Amniotic epithelial cell (primary cell): ENCODE results near the gene GLRX3.

Experiments used
- DNase-seq: peaks from one replicate; pipeline ENCODE4 v3.0.0-alpha.2; 2010; ENCODE audit warnings: low read depth

Gene GLRX3

DNA sequence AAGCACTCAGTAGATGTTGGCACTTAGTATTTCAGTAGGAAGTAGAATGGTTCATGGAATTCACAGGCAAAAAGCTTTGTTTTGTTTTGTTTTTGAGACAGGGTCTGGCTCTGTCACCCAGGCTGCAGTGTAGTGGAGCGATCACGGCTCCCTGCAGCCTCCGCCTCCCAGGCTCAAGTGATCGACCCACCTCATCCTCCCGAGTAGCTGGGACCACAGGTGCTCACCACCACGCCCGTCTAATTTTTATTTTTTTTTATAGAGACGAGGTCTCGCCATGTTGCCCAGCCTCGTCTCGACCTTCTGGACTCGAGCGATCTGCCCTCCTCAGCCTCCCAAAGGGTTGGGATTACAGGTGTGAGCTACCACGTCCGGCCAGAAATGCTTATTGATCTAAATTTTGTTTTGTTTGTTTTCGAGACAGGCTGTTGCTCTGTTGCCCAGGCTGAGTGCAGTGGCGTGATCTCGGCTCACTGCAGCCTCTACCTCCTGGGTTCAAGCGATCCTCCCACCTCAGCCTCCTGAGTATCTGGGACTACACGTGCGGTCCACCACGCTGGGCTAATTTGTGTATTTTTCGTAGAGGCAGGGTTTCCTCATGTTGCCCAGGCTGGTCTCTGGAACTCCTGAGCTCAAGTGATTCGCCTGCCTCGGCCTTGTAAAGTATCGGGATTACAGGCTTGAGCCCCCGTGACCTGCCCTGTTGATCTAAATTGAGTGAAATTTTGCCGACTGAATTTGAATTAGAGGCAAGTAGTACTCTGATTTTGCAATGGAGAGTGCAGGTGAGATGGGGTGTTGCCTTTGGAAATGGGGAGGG is 1.7 kb downstream of the GLRX3 start:
- no peak for DNase-seq

DNA sequence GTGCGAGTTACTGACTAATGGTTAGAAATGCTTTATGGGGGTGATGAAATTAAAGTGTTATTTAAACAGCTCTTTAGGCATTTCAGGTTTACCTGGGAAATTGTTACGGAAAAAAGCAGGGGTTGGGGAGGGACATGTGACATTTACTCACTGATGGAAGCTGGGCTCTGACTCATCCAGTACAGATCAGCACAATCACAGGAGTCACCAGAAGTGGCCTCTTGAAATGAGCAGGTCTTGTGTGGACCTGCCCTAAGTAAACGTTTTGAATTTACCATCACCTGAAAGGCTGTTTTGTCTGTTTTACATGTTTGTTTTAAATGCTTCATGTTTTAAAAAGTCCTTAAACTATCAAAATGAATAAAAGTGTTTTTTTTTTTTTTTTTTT is 2.3 kb downstream of the GLRX3 start:
- peak; percentile 45 for DNase-seq

DNA sequence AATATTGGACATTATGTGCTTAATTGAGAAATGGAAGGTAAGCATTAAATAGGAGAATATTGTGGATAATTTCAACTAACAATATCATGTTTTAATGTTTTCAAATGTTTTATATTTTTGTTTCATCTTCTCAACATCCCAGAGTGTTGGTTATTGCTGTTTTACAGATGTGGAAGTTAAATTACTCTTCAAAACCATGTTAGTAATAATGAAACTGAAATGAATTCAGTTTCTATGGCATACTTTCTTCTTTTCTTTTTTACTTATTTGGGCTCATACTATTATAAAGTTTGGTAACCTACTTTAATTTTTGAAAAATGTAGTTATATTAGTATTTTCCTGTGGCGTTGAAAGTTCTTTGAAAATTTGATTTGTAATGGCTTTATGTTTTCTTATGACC is 4.2 kb downstream of the GLRX3 start:
- no peak for DNase-seq

DNA sequence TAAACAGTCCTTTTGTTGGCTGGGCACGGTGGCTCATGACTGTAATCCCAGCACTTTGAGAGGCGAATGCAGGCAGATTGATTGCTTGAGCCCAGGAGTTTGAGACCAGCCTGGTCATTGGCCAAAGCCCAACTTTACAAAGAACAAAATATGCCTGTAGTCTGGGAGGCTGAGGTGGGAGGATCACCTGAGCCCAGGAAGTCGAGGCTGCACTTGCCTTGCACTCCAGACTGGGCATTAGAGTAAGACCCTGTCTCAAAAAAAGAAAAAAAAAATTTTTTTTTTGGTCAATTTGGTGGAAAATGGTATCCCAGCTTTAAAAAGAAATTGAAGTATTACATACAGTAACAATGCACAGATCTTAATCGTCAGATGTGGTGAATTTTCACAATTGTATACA is 4.8 kb downstream of the GLRX3 start:
- DNase-seq: no peak

DNA sequence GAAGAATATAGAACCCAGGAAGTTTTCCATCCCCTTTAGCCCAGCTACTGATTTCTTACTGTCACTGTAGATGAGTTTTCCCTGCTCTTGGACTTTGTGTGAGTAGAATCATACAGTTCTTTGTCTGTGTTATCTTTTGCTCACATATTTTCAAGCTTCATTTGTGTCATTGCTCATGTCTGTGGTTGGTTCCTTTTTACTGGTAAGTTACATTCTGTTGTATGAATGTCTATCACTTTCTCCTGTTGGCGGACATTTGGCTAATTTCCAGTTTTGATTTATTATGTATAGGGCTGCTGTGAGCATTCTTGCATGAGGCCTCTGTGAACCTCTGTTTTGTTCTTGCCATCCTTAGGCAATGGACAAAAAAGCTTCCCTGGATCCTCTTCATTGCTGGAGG is 5.3 kb downstream of the GLRX3 start:
- peak; percentile 74 for DNase-seq

DNA sequence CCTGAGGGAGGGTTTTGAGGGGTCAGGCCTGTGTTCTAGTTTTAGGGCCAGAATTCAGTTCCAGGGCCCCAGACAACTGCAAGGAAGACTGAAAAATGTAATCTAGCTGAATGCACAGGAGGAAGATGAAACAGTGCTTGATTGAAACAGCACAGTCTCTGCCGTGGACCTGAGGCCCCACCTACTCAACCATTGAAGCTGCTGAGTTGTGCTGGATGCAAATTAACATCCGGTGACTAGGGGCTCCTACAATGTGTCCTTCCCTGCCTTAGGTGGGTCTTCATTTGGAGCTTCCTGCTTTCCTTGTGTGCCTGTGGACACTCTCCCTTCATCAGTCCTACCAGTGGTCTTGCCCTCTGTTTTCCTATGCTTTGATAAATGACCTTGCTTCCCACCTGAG is 5.7 kb downstream of the GLRX3 start:
- no peak for DNase-seq

DNA sequence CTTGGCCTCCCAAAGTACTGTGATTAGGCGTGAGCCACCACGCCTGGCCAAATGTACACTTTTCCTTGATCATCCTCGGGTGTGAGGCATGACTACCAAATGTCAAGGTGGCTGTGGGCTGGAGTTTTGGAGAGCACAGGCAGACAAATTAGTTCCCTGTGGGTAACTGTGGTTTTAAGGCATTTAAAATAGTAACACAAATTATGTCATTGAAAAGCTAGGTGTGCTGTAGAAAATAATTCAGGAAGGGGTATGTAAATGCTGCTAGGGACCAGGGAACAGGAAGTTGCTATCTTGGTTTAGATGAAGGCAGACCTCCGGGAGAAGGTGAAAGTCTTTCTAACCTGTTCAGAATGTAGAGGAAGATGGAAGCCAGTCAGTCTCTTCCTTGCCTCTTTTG is 9.9 kb downstream of the GLRX3 start:
- no peak for DNase-seq

DNA sequence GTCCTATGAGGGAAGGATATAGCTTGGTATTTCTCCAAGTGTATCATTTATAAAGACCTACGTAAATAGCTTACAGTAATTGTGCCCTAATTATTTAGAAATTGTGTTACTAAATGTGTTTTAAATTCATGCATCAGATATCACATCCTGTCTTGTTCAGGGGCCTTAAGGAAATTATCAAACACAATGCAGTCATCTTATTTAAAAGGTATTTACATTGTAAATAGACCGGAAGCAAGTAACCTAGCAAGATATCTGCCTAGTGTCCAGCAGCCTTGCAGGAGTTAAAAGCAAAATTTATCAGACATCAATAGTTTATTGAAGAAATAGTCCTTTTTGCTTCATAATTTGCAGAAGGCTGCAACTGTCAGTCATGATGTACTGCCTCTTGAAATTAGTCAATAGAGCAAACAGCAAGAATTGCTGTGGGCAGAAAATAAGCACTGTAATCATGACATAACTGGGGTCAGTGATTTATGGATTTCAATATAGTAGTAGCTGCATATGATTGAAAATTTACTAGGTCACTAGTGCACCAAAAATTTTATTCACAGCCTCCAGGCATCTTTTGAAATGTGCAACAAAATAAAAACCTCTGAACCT is 23.1 kb downstream of the GLRX3 start:
- DNase-seq: no peak

DNA sequence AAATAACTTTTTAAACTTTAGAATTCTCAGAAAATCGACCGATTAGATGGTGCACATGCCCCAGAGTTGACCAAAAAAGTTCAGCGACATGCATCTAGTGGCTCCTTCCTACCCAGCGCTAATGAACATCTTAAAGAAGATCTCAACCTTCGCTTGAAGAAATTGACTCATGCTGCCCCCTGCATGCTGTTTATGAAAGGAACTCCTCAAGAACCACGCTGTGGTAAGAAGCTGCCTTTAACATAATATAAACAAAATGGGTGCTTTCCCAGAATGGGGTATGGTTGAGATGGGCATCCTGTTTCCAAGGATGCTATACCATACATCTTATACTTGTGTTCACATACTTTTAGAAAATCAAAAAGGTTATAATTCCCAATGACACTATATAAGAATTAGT is 24.6 kb downstream of the GLRX3 start:
- DNase-seq: peak; percentile 37

DNA sequence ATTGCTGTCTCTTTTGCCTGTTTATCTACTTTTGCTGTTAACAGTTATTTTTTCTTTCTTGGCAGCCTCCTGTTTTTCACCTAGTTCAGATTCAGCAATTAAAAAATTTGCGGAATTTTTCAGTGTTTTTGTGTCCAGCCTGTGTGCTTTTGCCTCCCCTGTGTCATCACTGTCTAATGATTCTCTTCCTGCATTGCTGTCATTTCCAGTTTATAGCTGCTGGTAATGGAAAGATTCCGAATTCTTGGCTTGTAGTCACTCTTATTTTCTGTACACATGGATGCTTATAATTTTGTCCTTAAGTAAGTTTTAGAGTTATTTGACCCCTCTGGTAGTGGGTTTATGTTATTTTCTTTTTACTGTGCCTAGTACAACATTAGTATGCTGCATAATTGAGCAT is 25.1 kb downstream of the GLRX3 start:
- no peak for DNase-seq

DNA sequence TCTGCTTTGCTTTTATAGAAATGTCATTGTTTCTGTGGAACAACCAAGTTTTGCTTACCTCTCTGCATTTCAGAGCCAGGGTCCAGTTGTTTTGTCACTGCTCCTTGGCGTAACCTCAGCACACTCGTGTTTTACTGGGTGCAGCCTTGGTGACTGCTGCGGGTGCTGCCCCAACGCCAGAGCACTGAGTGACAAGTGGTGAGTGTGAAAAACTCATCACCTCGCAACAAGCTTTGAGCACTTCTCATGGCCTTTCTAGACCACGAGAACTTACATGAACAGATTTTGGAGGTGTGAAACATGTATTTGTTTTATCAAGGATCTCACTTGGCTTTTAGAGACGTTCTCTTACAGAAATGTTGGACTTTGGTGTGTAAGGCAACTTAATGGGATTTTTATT is 31.0 kb downstream of the GLRX3 start:
- no peak for DNase-seq

DNA sequence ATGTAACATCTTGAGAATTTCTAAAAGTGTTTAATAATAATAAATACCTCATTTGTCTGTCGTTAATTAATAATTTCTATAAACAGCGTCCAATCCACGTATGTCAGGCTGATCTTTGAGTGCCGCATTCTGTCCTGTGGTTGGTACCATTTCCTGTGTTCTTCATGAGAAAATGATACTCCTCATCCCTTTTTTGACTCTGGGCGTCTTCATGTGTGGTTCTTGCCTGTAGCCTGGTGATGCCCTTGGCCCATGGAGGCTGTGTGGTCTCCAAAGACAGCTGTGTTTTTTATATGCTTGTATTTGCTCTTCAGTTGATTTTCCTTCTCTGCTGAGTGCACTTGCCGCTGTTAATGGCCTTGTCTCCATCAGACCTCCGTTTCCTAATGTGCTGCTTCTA is 31.5 kb downstream of the GLRX3 start:
- DNase-seq: no peak

DNA sequence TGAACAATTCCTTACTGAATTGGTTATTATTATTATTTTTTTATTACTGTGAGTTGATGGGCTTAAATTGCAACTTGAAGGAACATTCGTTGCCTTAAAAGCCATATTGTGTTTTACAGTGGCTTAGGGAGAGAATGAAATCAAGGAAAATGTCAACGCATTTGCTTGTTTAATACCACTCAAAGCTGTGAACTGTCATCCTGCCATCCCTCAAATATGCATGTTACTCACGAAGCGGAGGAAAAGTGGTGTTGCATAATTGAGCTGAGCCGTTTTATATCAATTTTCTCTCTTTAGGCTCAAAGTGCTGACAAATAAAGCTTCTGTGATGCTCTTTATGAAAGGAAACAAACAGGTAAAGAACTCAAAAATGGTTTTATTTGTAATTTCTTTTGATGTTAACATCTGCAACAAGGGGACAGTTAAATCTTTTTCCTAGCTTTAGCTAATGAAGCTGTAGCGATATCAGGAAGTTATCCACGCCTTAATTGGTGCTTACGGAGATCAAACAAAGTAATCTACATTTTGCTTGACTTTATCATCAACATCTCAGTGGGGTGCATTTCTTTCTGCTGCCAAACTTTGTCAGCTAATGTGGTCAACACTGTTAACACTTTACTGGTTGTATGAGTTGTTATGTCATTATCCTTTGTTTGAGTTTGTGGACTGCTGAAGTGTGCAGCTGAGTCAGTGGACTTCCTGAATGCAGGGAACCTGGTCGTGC is 33.1 kb downstream of the GLRX3 start:
- DNase-seq: peak; percentile 56

DNA sequence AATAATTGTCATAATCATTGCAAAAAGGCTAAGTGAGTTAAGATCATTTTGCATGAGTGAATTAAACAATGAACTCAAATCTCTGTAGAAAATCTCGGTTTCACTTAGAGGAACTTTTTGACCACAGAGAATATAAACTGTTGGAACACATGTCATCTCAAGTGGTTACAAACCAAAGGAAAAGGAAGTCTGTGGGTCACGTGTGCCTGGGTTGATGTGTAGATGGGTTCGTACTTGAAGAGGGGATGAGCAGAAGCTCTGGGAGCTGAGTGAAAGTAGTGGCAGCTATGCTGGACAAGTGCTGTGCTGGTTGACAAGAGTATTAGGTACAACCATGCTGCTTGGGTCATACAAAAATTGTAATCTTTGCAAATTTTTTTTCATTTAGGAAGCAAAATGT is 35.0 kb downstream of the GLRX3 start:
- DNase-seq: no peak

DNA sequence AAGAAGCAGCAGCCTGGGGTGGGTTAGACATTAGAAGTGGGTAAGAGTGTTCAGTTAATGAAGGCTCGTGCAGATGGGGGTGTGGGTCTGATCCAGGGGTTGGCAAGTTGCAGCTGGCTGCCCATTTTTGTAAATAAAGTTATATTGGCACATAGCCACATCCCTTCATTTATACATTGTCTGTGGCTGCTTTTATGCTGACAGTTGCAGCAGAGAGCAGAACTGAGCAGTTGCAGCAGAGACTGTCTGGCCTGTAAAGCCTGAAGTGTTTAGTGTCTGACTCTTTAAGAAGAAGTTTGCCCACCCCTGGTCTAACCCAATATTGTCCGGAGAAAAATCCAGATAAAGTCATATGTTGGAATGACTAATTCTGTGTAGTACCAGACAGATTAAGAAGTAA is 38.1 kb downstream of the GLRX3 start:
- DNase-seq: peak; percentile 5

DNA sequence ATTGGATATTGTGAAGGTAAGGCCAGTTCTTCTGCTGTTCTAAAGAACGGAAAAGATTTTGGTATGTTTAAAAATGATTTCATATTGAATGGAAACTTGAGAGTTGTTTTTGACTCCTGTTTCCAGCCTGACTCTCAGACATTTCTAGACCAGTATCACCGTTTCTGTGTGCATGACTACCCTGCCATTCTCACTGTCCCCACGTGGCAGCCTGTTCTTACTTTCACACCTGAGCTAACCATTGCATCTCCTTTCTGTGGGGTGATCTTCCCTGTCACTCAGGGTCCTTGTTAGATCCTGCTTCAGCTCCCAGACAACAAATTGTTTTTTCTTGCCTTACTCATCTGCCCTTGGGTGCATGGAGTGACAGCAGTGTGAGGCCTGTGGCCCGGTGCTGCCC is 38.9 kb downstream of the GLRX3 start:
- no peak for DNase-seq

DNA sequence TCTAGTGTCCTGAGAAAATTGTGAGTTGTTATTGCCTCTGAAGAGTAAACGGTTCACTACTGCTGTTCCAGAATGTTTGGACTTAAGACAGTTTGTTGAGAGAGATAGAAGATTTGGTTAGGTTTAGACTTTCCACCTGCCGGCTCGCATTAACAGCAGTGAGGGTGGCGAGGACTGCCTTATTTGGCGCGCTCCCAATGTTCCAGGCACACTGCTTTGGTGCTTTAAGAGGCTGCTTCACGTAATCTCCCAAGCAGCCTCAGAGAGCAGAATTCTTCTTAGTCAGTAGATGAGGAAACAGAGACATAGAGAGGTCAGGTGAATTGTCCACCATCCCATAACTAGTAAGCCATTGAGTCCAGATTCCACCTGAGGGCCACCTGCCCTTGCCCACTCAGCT is 41.1 kb downstream of the GLRX3 start:
- no peak for DNase-seq

DNA sequence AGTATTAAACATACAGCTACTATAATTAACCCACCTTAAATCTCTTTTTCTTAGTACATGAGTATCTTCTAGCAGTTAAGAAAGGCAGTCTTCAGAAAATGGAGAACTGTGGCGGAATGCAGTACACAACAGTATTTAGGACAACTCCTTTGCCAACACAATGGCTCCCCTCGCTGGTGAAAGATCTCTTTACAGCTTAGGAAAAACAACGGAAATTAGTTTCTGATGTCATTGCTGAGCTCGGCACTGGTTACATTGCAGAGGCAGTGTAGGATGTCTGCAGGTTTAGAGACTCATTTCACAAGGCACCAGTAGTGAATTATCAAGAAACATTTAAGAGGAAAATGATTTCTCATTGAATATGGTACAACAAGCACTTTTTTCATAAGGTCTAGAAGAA is 43.4 kb downstream of the GLRX3 start:
- peak; percentile 80 for DNase-seq

DNA sequence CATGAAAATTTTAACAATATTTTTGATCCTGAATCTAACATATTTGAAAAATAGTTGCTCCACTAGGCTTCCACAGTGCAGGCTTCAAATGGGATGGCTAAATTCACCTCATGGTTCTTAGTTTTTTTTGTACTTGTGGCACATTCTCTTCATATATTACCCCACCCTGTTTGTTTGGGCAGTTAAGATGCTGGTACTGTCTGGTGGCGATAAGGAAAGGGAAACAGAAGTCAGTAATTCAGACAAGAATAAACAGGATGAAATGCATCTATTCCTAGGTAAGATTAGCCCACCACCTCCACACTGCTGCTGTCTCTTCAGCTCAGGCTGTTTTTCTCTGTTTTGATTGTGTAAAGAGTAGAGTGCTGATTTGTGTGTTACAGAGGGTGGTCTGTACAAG is 44.2 kb downstream of the GLRX3 start:
- DNase-seq: no peak

DNA sequence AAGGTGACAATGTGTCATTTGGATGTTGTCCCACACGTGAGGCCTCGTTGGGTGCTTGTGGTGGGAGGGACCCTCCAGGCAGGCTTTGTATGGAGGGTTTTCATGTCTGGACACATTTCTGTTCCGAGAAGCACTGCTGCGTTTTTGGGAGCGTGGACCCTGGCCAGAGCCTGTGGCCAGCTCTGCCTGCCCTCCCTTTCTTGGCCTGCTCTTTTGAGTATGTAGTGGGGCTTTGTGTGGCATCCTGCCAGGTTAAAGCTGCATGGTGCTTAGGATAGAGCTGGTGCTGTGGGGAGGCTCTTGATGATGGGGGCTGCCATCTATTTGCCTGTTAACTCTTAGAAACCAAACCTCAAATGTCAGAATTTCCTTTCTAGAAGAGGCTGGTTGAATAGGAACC is 45.7 kb downstream of the GLRX3 start:
- DNase-seq: no peak

DNA sequence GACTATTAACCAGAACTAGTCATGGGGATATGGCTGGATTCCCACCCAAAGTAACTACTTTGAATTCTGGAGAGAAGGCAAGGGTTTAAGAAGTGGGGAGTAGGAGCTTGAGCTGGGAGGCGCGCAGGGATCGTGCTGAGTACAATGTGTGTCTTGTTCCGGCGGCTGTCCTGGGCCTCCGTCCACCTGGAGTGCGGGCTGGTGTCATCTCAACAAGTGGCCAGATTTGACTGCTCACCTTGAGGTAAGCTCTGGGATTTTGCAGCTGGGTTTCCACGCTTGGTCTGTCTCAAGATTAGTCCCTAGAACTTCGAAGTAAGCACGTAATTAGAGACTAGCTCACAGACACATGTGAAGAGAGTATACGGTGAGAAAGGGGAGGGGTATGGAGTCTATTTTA is 49.4 kb downstream of the GLRX3 start:
- no peak for DNase-seq

DNA sequence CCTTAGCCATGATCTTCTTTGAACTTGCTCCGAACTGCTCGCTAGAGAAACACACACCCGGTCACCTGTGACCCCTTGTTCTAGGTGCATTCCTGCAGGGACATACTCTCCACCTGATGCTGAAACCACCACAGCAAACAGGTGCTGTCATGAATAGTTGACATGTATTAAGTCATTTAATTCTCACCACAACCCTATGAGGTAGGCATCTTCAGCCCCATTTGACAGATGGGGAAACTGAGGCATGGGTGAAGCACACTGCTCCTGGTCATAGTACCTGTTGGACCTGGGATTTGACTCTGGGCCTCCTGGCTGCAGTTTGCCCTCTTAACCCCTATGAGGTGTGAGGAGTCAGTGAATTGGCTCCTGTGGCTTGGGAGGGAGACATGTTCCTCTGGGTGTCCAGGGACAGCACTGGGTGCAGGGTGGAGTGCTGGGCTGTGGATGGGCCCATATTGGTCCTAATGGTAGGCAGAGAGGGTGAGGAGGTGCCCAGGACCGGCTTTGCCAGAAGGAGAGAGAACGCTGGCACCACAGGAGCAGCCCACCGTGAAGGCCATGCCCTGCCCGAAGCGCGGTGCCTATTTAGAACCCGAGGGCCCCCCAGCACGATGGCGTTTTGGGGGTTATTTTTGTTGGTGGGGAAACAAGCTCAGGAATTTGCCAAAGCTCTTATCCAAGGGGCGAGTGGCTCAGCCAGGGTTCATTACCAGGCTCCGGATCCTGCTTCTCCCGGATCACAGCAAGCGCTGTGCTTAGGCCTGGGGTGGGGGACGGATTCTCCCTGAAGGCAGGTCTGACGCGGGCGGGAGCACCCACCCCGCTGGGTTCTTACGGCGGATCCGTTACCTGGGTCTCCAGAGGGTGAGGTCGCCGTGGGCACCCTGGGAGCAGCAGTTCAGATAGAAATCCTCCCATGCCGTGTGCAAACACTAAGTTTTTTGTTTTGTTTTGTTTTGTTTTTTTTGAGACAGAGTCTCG is 52.3 kb downstream of the GLRX3 start:
- no peak for DNase-seq
